ENCODE data around the gene ATF1. TPM values are rescaled to one million over a fixed set of nuclear protein-coding genes. Genes with fewer than 3 reads are reported as not detected.
"Not testable (repeated sequence)": the region's sequence is repeated elsewhere in the genome, so short reads cannot be mapped to it uniquely, and the experiment has no call there.

Gene ATF1
- total RNA-seq, 4 donors from 2014 or later, result 16.8 to 24.9 (median 18.0) TPM

- Histone ChIP-seq H3K4me3 (no peak overlapping the region), H3K4me1 (no peaks in the 10 kb centered on the region), H3K9me3 (peaks cover 0 to 9% (median 0%) of the 10 kb centered on the region in 4 donors), H3K36me3 (no peaks in the 10 kb centered on the region), H3K27ac (no peak overlapping the region), H3K27me3 (no peaks in the 10 kb centered on the region)
- DNase-seq (ENCODE audit: low spot score in 2 of 2), result no peak
- 74 to 75% methylated on average over 4 of the region's 4 CpGs for WGBS, 2 donors
- no peak for TF ChIP-seq CTCF (IDR thresholded peaks at IDR 0.05)
- TF ChIP-seq POLR2A (IDR thresholded peaks at IDR 0.05), result no peak
- no peak for TF ChIP-seq EP300 (IDR thresholded peaks at IDR 0.05)
These were observed 95.9 kb downstream of the ATF1 start for GRCh38 chr12:50859621-50860310.

- Histone ChIP-seq H3K9me3 (peaks cover 0 to 14% (median 5%) of the 10 kb centered on the region in 4 donors), H3K4me1 (no peaks in the 10 kb centered on the region), H3K27ac (no peak overlapping the region), H3K4me3 (no peak overlapping the region), H3K36me3 (no peaks in the 10 kb centered on the region), H3K27me3 (no peaks in the 10 kb centered on the region)
- no peak for TF ChIP-seq CTCF (IDR thresholded peaks at IDR 0.05)
- no peak for TF ChIP-seq POLR2A (IDR thresholded peaks at IDR 0.05)
- no peak for TF ChIP-seq EP300 (IDR thresholded peaks at IDR 0.05)
- no peak for DNase-seq (ENCODE audit: low spot score in 2 of 2)
- 84 to 86% methylated on average over 6 of the region's 6 CpGs for WGBS, 2 donors
These were observed 98.4 kb downstream of the ATF1 start for GRCh38 chr12:50862316-50862715.

GRCh38 chr12:50865266-50865665 lies 101.4 kb downstream of the ATF1 start:
- TF ChIP-seq EP300 (IDR thresholded peaks at IDR 0.05), result no peak
- no peak for TF ChIP-seq POLR2A (IDR thresholded peaks at IDR 0.05)
- TF ChIP-seq CTCF (IDR thresholded peaks at IDR 0.05), result no peak
- 83 to 86% methylated on average over 3 of the region's 3 CpGs for WGBS, 2 donors

GRCh38 chr12:50868881-50869280 lies 105.0 kb downstream of the ATF1 start:
- DNase-seq (ENCODE audit: low spot score in 2 of 2), result not testable (repeated sequence)
- H3K9me3 ChIP-seq, result peaks cover 0 to 14% (median 5%) of the 10 kb centered on the region in 4 donors
- 37 to 38% methylated on average over 2 of the region's 2 CpGs for WGBS, 2 donors

More at GRCh38 chr12:50865266-50865665, 101.4 kb downstream of the ATF1 start:
- Histone ChIP-seq H3K27me3 (no peaks in the 10 kb centered on the region), H3K36me3 (no peaks in the 10 kb centered on the region), H3K27ac (no peak overlapping the region), H3K4me3 (no peak overlapping the region), H3K4me1 (no peaks in the 10 kb centered on the region), H3K9me3 (peaks cover 0 to 14% (median 5%) of the 10 kb centered on the region in 4 donors)
- DNase-seq (ENCODE audit: low spot score in 2 of 2), result no peak

More at GRCh38 chr12:50868881-50869280, 105.0 kb downstream of the ATF1 start:
- not testable (repeated sequence) for H3K36me3 ChIP-seq, H3K27me3 ChIP-seq, H3K27ac ChIP-seq, H3K4me1 ChIP-seq, H3K4me3 ChIP-seq

Small RNA genes within 50 kb of the gene (small RNA-seq; reads per million reads assigned to genes)
- gene AC013244.2 (not detected), gene RF00019 (not detected), gene RN7SL519P (not detected)

Other genes starting within 250 kb of the ATF1 start
- gene TMPRSS12, start 78.8 kb downstream of the ATF1 start, total RNA-seq, result not detected
- not detected for gene HIGD1C, start 188.4 kb downstream of the ATF1 start, total RNA-seq